ENCODE data around the gene TMC7. TPM values are rescaled to one million over a fixed set of nuclear protein-coding genes. Genes with fewer than 3 reads are reported as not detected.
"Not testable (repeated sequence)": the region's sequence is repeated elsewhere in the genome, so short reads cannot be mapped to it uniquely, and the experiment has no call there.

Gene TMC7
- total and polyA plus RNA-seq, 2 experiments from 2014 or later: 0.54 to 1.4 TPM

- H3K27me3 ChIP-seq (replicated peaks; ENCODE audit: insufficient read depth): no peaks in the 10 kb centered on the region
- H3F3A ChIP-seq (ENCODE audit: insufficient read depth): no peaks in the 10 kb centered on the region
- in situ Hi-C loops (cut with MboI): no loop called here
- H3K79me2 ChIP-seq (ENCODE audit: insufficient read depth): no peaks in the 10 kb centered on the region
- no peak overlapping the region for H3K4me2 ChIP-seq (ENCODE audit: unreplicated experiment)
- H3K9me2 ChIP-seq (ENCODE audit: insufficient read depth): no peaks in the 10 kb centered on the region
- no peak overlapping the region for H3K4me3 ChIP-seq
- DNase-seq: no peak
- TF ChIP-seq EZH2 (IDR thresholded peaks at IDR 0.05; ENCODE audit: insufficient read depth, poor library complexity, severe bottlenecking) (no peak), EZH2phosphoT487 (IDR thresholded peaks at IDR 0.05; ENCODE audit: insufficient read depth, low read depth) (no peak)
- H3K4me1 ChIP-seq (ENCODE audit: insufficient read depth): no peaks in the 10 kb centered on the region
- H3K27ac ChIP-seq: no peak overlapping the region
- no peaks in the 10 kb centered on the region for H3K36me3 ChIP-seq (ENCODE audit: low read depth)
- H4K20me1 ChIP-seq (ENCODE audit: insufficient read depth): no peaks in the 10 kb centered on the region
- 88 to 91% methylated on average over 11 of the region's 11 CpGs for WGBS, 2 experiments (ENCODE audit: low coverage in 1 of 2, low lambda C conversion rate in 2 of 2, missing lambda C conversion rate in 2 of 2)
- no peak overlapping the region for H3K9ac ChIP-seq
- H3K9me3 ChIP-seq (ENCODE audit: low read depth): no peaks in the 10 kb centered on the region
- no peak overlapping the region for H2AFZ ChIP-seq
Observed at GRCh38 chr16:18950469-18951185, 33.1 kb upstream of the TMC7 start.

GRCh38 chr16:18953547-18953946 lies 30.2 kb upstream of the TMC7 start:
- Histone ChIP-seq H3K36me3 (ENCODE audit: low read depth) (no peaks in the 10 kb centered on the region), H3K27ac (no peak overlapping the region), H3K4me2 (ENCODE audit: unreplicated experiment) (no peak overlapping the region), H3K27me3 (replicated peaks; ENCODE audit: insufficient read depth) (no peaks in the 10 kb centered on the region), H4K20me1 (ENCODE audit: insufficient read depth) (no peaks in the 10 kb centered on the region), H3K79me2 (ENCODE audit: insufficient read depth) (no peaks in the 10 kb centered on the region), H3F3A (ENCODE audit: insufficient read depth) (no peaks in the 10 kb centered on the region), H2AFZ (no peak overlapping the region), H3K4me1 (ENCODE audit: insufficient read depth) (no peaks in the 10 kb centered on the region), H3K9ac (no peak overlapping the region), H3K9me2 (ENCODE audit: insufficient read depth) (no peaks in the 10 kb centered on the region), H3K4me3 (no peak overlapping the region), H3K9me3 (ENCODE audit: low read depth) (no peaks in the 10 kb centered on the region)
- no peak for DNase-seq
- TF ChIP-seq EZH2phosphoT487 (IDR thresholded peaks at IDR 0.05; ENCODE audit: insufficient read depth, low read depth) (no peak), EZH2 (IDR thresholded peaks at IDR 0.05; ENCODE audit: insufficient read depth, poor library complexity, severe bottlenecking) (no peak)
- in situ Hi-C loops (cut with MboI): no loop called here

- H3K36me3 ChIP-seq (ENCODE audit: low read depth); H3K4me3 ChIP-seq; H3K27me3 ChIP-seq (replicated peaks; ENCODE audit: insufficient read depth); H3K4me1 ChIP-seq (ENCODE audit: insufficient read depth); H2AFZ ChIP-seq; DNase-seq; H3K9me2 ChIP-seq (ENCODE audit: insufficient read depth); H3K4me2 ChIP-seq (ENCODE audit: unreplicated experiment); H3K9me3 ChIP-seq (ENCODE audit: low read depth); H3K9ac ChIP-seq; H3F3A ChIP-seq (ENCODE audit: insufficient read depth); H3K79me2 ChIP-seq (ENCODE audit: insufficient read depth); in situ Hi-C loops (cut with MboI); H3K27ac ChIP-seq; H4K20me1 ChIP-seq (ENCODE audit: insufficient read depth): not testable (repeated sequence)
- 65 to 72% methylated on average over 13 to 17 of the region's 21 CpGs for WGBS, 2 experiments (ENCODE audit: low coverage in 1 of 2, low lambda C conversion rate in 2 of 2, missing lambda C conversion rate in 2 of 2)
Observed at GRCh38 chr16:18955874-18956580, 27.7 kb upstream of the TMC7 start.

- H3K36me3 ChIP-seq (ENCODE audit: low read depth); H3F3A ChIP-seq (ENCODE audit: insufficient read depth); H4K20me1 ChIP-seq (ENCODE audit: insufficient read depth); DNase-seq; H3K27me3 ChIP-seq (replicated peaks; ENCODE audit: insufficient read depth); H3K4me3 ChIP-seq; H2AFZ ChIP-seq; in situ Hi-C loops (cut with MboI); H3K9ac ChIP-seq; H3K4me1 ChIP-seq (ENCODE audit: insufficient read depth); H3K4me2 ChIP-seq (ENCODE audit: unreplicated experiment); H3K79me2 ChIP-seq (ENCODE audit: insufficient read depth); H3K9me3 ChIP-seq (ENCODE audit: low read depth); H3K27ac ChIP-seq; H3K9me2 ChIP-seq (ENCODE audit: insufficient read depth): not testable (repeated sequence)
- 61 to 68% methylated on average over 6 of the region's 6 CpGs for WGBS, 2 experiments (ENCODE audit: low coverage in 1 of 2, low lambda C conversion rate in 2 of 2, missing lambda C conversion rate in 2 of 2)
Observed at GRCh38 chr16:18956658-18957241, 27.0 kb upstream of the TMC7 start.

Measured in GM23248 (cell line).